ENCODE measurements around the gene TDRD1.
A peak's percentile ranks its signal among the peaks of the same experiment; 100 is the strongest.

TDRD1 gene

GRCh38 chr10:114163062-114163461 lies 16.1 kb upstream of the TDRD1 start:
- H3K79me2 ChIP-seq (ENCODE audit: control insufficient read depth, insufficient read depth, low read length): peaks cover 12% of the 10 kb centered on the region
- H3K27ac ChIP-seq (ENCODE audit: low read depth, low read length): no peak overlapping the region
- H3K9ac ChIP-seq (ENCODE audit: low read length): no peak overlapping the region
- H4K5ac ChIP-seq (ENCODE audit: low read length): no peak overlapping the region
- H3K18ac ChIP-seq (ENCODE audit: low read length): no peak overlapping the region
- no peak overlapping the region for H3K56ac ChIP-seq (ENCODE audit: low read length)
- no peak overlapping the region for H3K4me2 ChIP-seq (ENCODE audit: low read length)
- no peak for DNase-seq
- H4K8ac ChIP-seq (ENCODE audit: low read depth, low read length): no peak overlapping the region
- no peak overlapping the region for H2AK5ac ChIP-seq (ENCODE audit: low read length)
- H3K27me3 ChIP-seq (ENCODE audit: insufficient read depth, low read length, poor library complexity): no peaks in the 10 kb centered on the region
- no peak overlapping the region for H3K23ac ChIP-seq (ENCODE audit: low read length)
- peaks cover 3% of the 10 kb centered on the region for H3K79me1 ChIP-seq (ENCODE audit: low read length)
- H2BK15ac ChIP-seq (replicated peaks; ENCODE audit: low read depth): no peak overlapping the region
- no peak overlapping the region for H2BK5ac ChIP-seq (ENCODE audit: low read length)
- H2BK120ac ChIP-seq (ENCODE audit: low read depth, low read length): no peak overlapping the region
- H3K36me3 ChIP-seq (ENCODE audit: control insufficient read depth, insufficient read depth, low read length): no peaks in the 10 kb centered on the region
- whole genome bisulfite sequencing (ENCODE audit: extremely low coverage, insufficient coverage, low lambda C conversion rate): no CpG with 5 or more reads among the region's 2 CpGs
- H3K4me3 ChIP-seq (ENCODE audit: low read length): no peak overlapping the region
- no peak overlapping the region for H3K4ac ChIP-seq (ENCODE audit: low read depth, low read length)
- H3K4me1 ChIP-seq (ENCODE audit: control insufficient read depth, low read depth, low read length): peaks cover 4% of the 10 kb centered on the region

DNA sequence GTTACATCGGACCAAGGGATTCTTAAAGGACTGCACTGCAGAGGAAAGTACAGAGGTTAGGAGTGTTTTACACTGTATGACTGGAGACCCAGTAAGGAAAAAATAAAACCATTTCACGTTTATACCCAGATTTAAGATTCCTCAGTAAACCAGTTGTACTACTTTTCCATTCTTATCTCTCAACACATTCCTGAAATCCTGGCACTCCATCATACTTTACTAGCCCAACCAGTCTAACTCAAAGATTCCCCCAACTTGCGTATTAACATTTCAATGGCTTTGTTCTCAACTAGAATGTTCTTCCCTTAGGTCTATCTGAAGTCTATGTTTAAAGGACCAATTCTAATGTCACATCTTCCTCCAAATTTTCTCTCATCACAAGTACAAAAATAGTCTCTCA lies 13.1 kb upstream of the TDRD1 start:
- Histone ChIP-seq H2BK5ac (ENCODE audit: low read length) (no peak overlapping the region), H3K4me2 (ENCODE audit: low read length) (no peak overlapping the region), H3K79me2 (ENCODE audit: control insufficient read depth, insufficient read depth, low read length) (peaks cover 26% of the 10 kb centered on the region), H2BK120ac (ENCODE audit: low read depth, low read length) (no peak overlapping the region), H3K79me1 (ENCODE audit: low read length) (peaks cover 7% of the 10 kb centered on the region), H3K4me1 (ENCODE audit: control insufficient read depth, low read depth, low read length) (peaks cover 4% of the 10 kb centered on the region), H4K8ac (ENCODE audit: low read depth, low read length) (no peak overlapping the region), H2BK15ac (replicated peaks; ENCODE audit: low read depth) (no peak overlapping the region), H3K36me3 (ENCODE audit: control insufficient read depth, insufficient read depth, low read length) (no peaks in the 10 kb centered on the region), H3K9ac (ENCODE audit: low read length) (no peak overlapping the region), H3K4ac (ENCODE audit: low read depth, low read length) (no peak overlapping the region), H3K27me3 (ENCODE audit: insufficient read depth, low read length, poor library complexity) (no peaks in the 10 kb centered on the region), H3K27ac (ENCODE audit: low read depth, low read length) (no peak overlapping the region), H3K23ac (ENCODE audit: low read length) (no peak overlapping the region), H2AK5ac (ENCODE audit: low read length) (no peak overlapping the region), H4K5ac (ENCODE audit: low read length) (no peak overlapping the region), H3K18ac (ENCODE audit: low read length) (no peak overlapping the region), H3K4me3 (ENCODE audit: low read length) (no peak overlapping the region), H3K56ac (ENCODE audit: low read length) (no peak overlapping the region)
- WGBS (ENCODE audit: extremely low coverage, insufficient coverage, low lambda C conversion rate): no CpG with 5 or more reads among the region's 3 CpGs
- DNase-seq: peak; percentile 75

DNA sequence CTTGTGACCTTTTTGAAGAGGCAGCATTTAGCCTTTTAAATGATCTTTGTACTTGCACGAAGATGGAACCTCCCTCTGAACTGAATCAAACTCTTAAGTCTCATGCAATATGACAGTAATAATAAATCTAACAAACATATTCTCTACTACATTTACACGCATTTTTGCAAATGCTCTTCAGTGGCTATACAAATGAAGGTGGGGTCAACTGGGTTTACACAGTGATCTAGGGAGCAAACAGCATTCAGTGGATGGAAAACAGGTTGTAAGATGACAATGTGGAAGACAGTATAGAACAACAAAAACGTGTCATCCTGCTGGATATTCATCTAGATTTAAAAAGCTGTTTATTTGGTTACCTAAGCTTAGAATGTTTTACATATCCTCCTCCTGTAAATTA lies 12.7 kb upstream of the TDRD1 start:
- Histone ChIP-seq H3K4me2 (ENCODE audit: low read length) (no peak overlapping the region), H2BK120ac (ENCODE audit: low read depth, low read length) (no peak overlapping the region), H3K56ac (ENCODE audit: low read length) (no peak overlapping the region), H3K36me3 (ENCODE audit: control insufficient read depth, insufficient read depth, low read length) (no peaks in the 10 kb centered on the region), H3K79me2 (ENCODE audit: control insufficient read depth, insufficient read depth, low read length) (peaks cover 27% of the 10 kb centered on the region), H3K4me1 (ENCODE audit: control insufficient read depth, low read depth, low read length) (peaks cover 4% of the 10 kb centered on the region), H3K4ac (ENCODE audit: low read depth, low read length) (no peak overlapping the region), H3K18ac (ENCODE audit: low read length) (no peak overlapping the region), H2AK5ac (ENCODE audit: low read length) (no peak overlapping the region), H3K27me3 (ENCODE audit: insufficient read depth, low read length, poor library complexity) (no peaks in the 10 kb centered on the region), H3K23ac (ENCODE audit: low read length) (no peak overlapping the region), H2BK5ac (ENCODE audit: low read length) (no peak overlapping the region), H3K4me3 (ENCODE audit: low read length) (no peak overlapping the region), H3K27ac (ENCODE audit: low read depth, low read length) (no peak overlapping the region), H4K8ac (ENCODE audit: low read depth, low read length) (no peak overlapping the region), H3K79me1 (ENCODE audit: low read length) (peaks cover 7% of the 10 kb centered on the region), H3K9ac (ENCODE audit: low read length) (no peak overlapping the region), H2BK15ac (replicated peaks; ENCODE audit: low read depth) (no peak overlapping the region), H4K5ac (ENCODE audit: low read length) (no peak overlapping the region)
- WGBS (ENCODE audit: extremely low coverage, insufficient coverage, low lambda C conversion rate): 100% methylated on average over 1 of the region's 3 CpGs
- no peak for DNase-seq

GRCh38 chr10:114167985-114168384 lies 11.2 kb upstream of the TDRD1 start:
- H3K9ac ChIP-seq (ENCODE audit: low read length): no peak overlapping the region
- no peak overlapping the region for H3K56ac ChIP-seq (ENCODE audit: low read length)
- no peak overlapping the region for H3K27ac ChIP-seq (ENCODE audit: low read depth, low read length)
- H2AK5ac ChIP-seq (ENCODE audit: low read length): no peak overlapping the region
- no peaks in the 10 kb centered on the region for H3K27me3 ChIP-seq (ENCODE audit: insufficient read depth, low read length, poor library complexity)
- no peak overlapping the region for H3K23ac ChIP-seq (ENCODE audit: low read length)
- H2BK5ac ChIP-seq (ENCODE audit: low read length): no peak overlapping the region
- H3K79me2 ChIP-seq (ENCODE audit: control insufficient read depth, insufficient read depth, low read length): peaks cover 37% of the 10 kb centered on the region
- no peak overlapping the region for H3K4me2 ChIP-seq (ENCODE audit: low read length)
- no peak overlapping the region for H2BK120ac ChIP-seq (ENCODE audit: low read depth, low read length)
- DNase-seq: no peak
- H3K4me3 ChIP-seq (ENCODE audit: low read length): no peak overlapping the region
- no peak overlapping the region for H4K8ac ChIP-seq (ENCODE audit: low read depth, low read length)
- H2BK15ac ChIP-seq (replicated peaks; ENCODE audit: low read depth): no peak overlapping the region
- no peaks in the 10 kb centered on the region for H3K36me3 ChIP-seq (ENCODE audit: control insufficient read depth, insufficient read depth, low read length)
- H3K4ac ChIP-seq (ENCODE audit: low read depth, low read length): no peak overlapping the region
- H4K5ac ChIP-seq (ENCODE audit: low read length): no peak overlapping the region
- no CpG with 5 or more reads among the region's 3 CpGs for WGBS (ENCODE audit: extremely low coverage, insufficient coverage, low lambda C conversion rate)
- no peak overlapping the region for H3K18ac ChIP-seq (ENCODE audit: low read length)
- peaks cover 7% of the 10 kb centered on the region for H3K79me1 ChIP-seq (ENCODE audit: low read length)
- H3K4me1 ChIP-seq (ENCODE audit: control insufficient read depth, low read depth, low read length): peaks cover 4% of the 10 kb centered on the region

DNA sequence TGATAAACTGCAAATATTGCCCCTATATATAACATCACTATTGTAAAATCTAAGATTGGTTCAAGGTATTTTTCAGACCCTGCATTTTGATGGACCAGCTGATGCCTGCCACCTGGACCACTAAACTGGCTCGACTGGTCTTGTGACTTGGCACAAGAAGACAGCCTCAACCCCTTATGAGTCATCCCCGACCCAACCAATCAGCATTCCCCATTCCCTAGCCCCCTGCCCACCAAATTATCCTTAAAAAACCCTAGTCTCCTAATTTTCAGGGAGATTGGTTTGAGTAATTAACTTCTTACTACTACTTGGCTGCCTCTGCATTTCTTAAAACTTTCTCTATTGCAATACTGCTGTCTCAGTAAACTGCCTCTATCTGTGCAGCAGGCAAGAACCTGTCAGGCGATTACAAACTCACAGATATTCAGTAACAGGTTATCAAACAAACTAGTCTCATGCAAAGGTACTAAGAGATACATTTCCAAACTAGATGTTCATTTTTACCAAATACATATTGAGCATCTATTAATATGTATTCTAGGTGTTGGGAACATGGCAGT lies 10.6 kb upstream of the TDRD1 start:
- H3K4me1 ChIP-seq (ENCODE audit: control insufficient read depth, low read depth, low read length): peaks cover 4% of the 10 kb centered on the region
- H3K18ac ChIP-seq (ENCODE audit: low read length): no peak overlapping the region
- H3K4me2 ChIP-seq (ENCODE audit: low read length): no peak overlapping the region
- no peaks in the 10 kb centered on the region for H3K36me3 ChIP-seq (ENCODE audit: control insufficient read depth, insufficient read depth, low read length)
- no CpG with 5 or more reads among the region's 3 CpGs for WGBS (ENCODE audit: extremely low coverage, insufficient coverage, low lambda C conversion rate)
- no peak overlapping the region for H4K5ac ChIP-seq (ENCODE audit: low read length)
- H3K27ac ChIP-seq (ENCODE audit: low read depth, low read length): no peak overlapping the region
- no peak overlapping the region for H3K9ac ChIP-seq (ENCODE audit: low read length)
- H3K4me3 ChIP-seq (ENCODE audit: low read length): no peak overlapping the region
- no peak overlapping the region for H3K56ac ChIP-seq (ENCODE audit: low read length)
- H2BK15ac ChIP-seq (replicated peaks; ENCODE audit: low read depth): no peak overlapping the region
- no peak overlapping the region for H3K23ac ChIP-seq (ENCODE audit: low read length)
- H2BK5ac ChIP-seq (ENCODE audit: low read length): no peak overlapping the region
- no peak for DNase-seq
- H3K79me1 ChIP-seq (ENCODE audit: low read length): peaks cover 7% of the 10 kb centered on the region
- H4K8ac ChIP-seq (ENCODE audit: low read depth, low read length): no peak overlapping the region
- H3K79me2 ChIP-seq (ENCODE audit: control insufficient read depth, insufficient read depth, low read length): peaks cover 40% of the 10 kb centered on the region
- H3K27me3 ChIP-seq (ENCODE audit: insufficient read depth, low read length, poor library complexity): no peaks in the 10 kb centered on the region
- no peak overlapping the region for H2AK5ac ChIP-seq (ENCODE audit: low read length)
- no peak overlapping the region for H2BK120ac ChIP-seq (ENCODE audit: low read depth, low read length)
- H3K4ac ChIP-seq (ENCODE audit: low read depth, low read length): no peak overlapping the region

- Histone ChIP-seq H4K8ac (ENCODE audit: low read depth, low read length) (no peak overlapping the region), H3K56ac (ENCODE audit: low read length) (no peak overlapping the region), H3K4ac (ENCODE audit: low read depth, low read length) (no peak overlapping the region), H4K5ac (ENCODE audit: low read length) (no peak overlapping the region), H3K36me3 (ENCODE audit: control insufficient read depth, insufficient read depth, low read length) (no peaks in the 10 kb centered on the region), H2AK5ac (ENCODE audit: low read length) (no peak overlapping the region), H3K23ac (ENCODE audit: low read length) (no peak overlapping the region), H3K4me1 (ENCODE audit: control insufficient read depth, low read depth, low read length) (no peaks in the 10 kb centered on the region), H3K4me2 (ENCODE audit: low read length) (no peak overlapping the region), H2BK15ac (replicated peaks; ENCODE audit: low read depth) (no peak overlapping the region), H3K9ac (ENCODE audit: low read length) (no peak overlapping the region), H3K27me3 (ENCODE audit: insufficient read depth, low read length, poor library complexity) (no peaks in the 10 kb centered on the region), H3K27ac (ENCODE audit: low read depth, low read length) (no peak overlapping the region), H3K79me1 (ENCODE audit: low read length) (peaks cover 6% of the 10 kb centered on the region), H2BK5ac (ENCODE audit: low read length) (no peak overlapping the region), H2BK120ac (ENCODE audit: low read depth, low read length) (no peak overlapping the region), H3K79me2 (ENCODE audit: control insufficient read depth, insufficient read depth, low read length) (peaks cover 40% of the 10 kb centered on the region), H3K18ac (ENCODE audit: low read length) (no peak overlapping the region), H3K4me3 (ENCODE audit: low read length) (no peak overlapping the region)
- DNase-seq: no peak
- WGBS (ENCODE audit: extremely low coverage, insufficient coverage, low lambda C conversion rate): no CpG with 5 or more reads among the region's 1 CpG
Observed at GRCh38 chr10:114172216-114172615, 6.9 kb upstream of the TDRD1 start.

Measured in mesendoderm (in vitro differentiated cells).